HG03469 (cell line): ENCODE measurements around the gene P4HA1.
"Not testable (repeated sequence)": the region's sequence is repeated elsewhere in the genome, so short reads cannot be mapped to it uniquely, and the experiment has no call there.

Source experiments
- ATAC-seq: cut with Tn5 transposase; IDR thresholded peaks from one replicate; pipeline ENCODE4 v1.9.1; 2021; ENCODE audit warnings: mild to moderate bottlenecking, moderate library complexity, moderate number of reproducible peaks; ENCODE audit not compliant: unreplicated experiment

P4HA1 gene

DNA sequence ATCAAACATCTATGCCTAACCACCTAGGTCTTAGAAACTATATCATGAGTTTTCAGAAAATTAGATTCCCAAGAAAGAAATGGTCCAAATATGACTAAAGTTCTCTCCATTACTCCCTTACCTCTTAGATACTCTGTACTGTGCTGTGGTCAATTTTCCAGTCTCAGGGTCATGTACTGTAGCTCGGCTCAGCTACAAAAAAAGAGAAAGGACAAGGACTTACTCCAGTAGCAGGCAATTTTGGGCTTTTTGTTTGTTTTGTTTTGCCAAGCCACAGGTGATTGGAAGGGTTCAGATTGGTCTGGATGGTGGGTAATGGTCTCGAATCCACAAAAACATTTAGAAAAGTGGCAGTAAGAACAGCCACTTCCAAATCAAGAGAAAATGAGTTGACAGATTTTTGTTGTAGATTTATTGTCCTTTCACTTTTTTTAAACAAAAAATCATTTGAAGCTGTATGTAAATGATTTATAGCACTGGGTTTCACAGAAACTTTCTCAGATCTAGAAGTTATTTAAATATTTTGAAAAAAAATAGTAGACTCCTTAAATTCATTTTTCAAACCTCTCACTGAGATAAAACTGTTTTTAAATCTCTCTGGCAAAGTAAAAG is 52.8 kb downstream of the P4HA1 start:
- no peak for ATAC-seq

GRCh38 chr10:73043319-73043718 is 53.3 kb downstream of the P4HA1 start:
- ATAC-seq, result no peak

DNA sequence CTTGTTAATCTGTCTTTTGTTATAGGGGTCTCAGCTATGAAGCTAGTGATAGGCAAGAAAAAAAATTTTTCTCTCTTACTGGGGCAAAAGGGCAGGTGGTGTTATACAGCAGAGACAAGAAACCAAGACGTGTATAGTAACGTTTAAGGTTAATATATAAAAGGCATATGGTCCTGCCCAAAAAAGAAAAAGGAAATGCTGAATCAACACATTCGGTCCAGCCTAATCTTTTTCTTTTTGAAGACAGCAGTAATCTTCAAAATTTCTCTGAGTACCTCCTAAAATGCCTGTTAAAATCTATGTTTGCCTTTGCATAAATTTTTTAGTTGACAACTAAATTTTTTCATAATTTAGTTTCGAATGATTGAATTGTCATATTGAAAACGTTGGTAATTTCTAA is 54.5 kb downstream of the P4HA1 start:
- ATAC-seq, result no peak

DNA sequence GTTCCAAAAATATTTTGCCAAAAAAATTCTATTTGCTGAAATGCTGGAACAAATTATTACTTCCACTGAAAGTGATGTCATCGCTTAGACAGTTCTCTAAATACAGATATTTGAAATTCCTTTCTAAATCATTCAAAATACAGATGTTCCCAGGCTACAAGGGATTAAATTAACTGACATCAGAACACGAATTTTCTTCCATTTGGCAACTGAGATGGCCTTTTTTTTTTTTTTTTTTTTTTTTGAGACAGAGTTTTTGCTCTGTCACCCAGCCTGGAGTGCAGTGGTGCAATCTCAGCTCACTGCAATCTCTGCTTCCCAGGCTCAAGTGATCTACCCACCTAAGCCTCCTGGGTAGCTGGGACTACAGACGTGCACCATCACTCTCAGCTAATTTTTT is 57.0 kb downstream of the P4HA1 start:
- ATAC-seq, result no peak

DNA sequence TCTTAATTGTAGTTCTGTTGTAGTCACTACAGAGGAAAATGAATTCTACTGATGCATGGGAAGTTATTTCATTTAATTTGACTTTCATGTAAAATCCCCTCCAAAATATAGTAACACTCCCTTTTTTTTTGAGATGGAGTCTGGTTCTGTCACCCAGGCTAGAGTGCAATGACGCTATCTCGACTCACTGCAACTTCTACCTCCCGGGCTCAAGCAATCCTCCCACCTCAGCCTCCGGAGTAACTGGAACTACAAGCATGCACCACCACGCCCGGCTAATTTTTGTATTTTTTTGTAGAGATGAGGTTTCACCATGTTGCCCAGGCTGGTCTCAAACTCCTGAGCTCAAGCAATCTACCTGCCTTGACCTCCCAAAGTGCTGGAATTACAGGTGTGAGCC is 60.4 kb downstream of the P4HA1 start:
- not testable (repeated sequence) for ATAC-seq

GRCh38 chr10:73032536-73032935 is 64.1 kb downstream of the P4HA1 start:
- ATAC-seq, result no peak

DNA sequence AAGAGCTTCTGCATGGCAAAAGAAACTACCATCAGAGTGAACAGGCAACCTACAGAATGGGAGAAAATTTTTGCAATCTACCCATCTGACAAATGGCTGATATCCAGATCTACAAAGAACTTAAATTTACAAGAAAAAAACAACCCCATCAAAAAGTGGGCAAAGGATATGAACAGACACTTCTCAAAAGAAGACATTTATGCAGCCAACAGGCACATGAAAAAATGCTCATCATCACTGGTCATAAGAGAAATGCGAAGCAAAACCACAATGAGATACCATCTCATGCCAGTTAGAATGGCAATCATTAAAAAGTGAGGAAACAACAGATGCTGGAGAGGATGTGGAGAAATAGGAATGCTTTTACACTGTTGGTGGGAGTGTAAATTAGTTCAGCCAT is 70.0 kb downstream of the P4HA1 start:
- ATAC-seq, result not testable (repeated sequence)

GRCh38 chr10:73023455-73024070 is 73.1 kb downstream of the P4HA1 start:
- not testable (repeated sequence) for ATAC-seq

DNA sequence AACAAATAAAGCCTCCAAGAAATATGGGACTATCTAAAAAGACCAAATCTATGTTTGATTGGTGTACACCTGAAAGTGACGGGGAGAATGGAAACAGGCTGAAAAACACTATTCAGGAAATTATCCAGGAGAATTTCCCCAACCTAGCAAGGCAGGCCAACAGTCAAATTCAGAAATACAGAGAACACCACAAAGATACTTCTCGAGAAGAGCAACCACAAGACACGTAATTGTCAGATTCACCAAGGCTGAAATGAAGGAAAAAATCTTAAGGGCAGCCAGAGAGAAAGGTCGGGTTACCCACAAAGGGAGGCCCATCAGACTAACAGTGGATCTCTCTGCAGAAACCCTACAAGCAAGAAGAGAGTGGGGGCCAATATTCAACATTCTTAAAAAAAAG is 73.7 kb downstream of the P4HA1 start:
- not testable (repeated sequence) for ATAC-seq

DNA sequence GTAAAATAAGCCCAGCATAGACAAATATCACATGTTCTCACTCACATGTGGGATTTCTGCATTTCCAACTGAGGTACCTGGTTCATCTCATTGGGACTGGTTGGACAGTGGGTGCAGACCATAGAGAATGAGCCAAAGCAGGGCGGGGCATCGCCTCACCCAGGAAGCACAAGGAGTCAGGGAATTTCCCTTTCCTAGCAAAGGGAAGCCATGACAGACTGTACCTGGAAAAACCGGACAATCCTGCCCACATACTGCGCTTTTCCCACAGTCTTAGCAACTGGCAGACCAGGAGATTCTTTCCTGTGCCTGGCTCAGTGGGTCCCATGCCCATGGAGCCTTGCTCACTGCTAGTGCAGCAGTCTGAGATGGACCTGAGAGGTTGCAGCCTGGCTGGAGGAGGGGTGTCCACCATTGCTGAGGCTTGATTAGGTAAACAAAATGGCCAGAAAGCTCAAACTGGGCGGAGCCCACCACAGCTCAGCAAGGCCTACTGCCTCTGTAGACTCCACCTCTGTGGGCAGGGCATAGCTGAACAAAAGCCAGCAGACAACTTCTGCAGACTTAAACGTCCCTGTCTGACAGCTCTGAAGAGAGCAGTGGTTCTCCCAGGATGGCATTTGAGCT is 75.0 kb downstream of the P4HA1 start:
- not testable (repeated sequence) for ATAC-seq

GRCh38 chr10:73021050-73021449 is 75.6 kb downstream of the P4HA1 start:
- ATAC-seq, result no peak

DNA sequence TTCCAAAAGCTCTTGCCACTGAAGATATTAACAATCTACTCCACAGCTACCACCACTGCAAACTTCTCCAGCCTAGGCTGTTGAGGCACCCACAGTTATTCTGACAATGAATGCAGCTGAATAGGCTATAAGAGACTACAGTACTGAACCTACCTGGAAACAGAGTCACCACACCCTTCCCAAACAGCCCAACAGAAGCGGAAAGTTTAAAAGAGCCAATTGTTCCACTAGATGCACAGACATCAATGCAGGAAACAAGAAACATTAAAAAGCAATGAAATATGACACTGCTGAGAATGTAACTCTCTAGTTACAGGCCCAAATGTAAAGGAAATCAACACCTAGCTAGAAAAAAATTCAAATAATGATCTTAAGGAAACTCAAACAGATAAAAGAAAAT is 77.6 kb downstream of the P4HA1 start:
- ATAC-seq, result no peak

DNA sequence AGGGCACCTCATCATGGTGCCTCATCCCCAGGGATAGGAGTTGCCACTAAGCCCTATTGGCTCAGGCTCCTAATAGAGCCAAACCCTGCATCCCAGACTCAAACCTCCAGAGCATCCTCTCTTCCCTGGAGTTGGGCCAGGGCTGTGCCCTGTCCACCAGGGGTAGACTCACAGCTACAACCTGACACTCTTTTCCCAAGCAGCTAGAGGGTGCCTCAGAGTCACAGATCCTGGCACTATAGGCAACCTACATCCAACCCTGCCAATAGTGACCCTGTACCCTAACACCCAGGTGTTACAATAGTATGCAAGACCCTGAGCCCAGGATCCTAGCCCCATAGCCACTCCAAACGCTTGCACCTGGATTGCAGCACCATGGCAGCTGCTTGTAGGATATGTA is 78.0 kb downstream of the P4HA1 start:
- no peak for ATAC-seq

DNA sequence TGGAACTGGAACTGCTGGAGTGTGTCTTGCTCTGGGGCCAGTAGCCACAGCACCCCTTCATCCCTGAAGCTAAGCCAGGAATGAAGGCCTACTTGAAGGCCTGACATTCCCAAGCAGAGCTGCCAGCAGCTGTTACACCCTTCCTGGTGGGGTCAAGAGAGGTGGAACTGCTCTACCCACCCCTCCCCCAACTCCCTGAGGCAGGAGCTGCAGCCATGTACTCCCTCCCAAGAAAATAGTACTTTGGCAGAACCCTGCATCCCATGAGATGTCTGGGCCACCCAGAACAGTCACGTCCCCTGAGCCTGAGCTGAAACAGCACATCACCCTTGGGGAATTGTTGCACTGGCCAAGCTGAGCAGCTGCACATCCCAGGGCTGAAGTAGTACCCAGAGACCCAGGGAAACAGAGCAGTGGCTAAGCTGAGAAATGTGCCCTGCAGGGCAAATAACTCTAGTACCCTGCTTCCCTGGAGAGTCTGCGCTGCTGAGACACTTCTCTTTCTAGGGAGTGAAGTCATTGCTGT is 78.6 kb downstream of the P4HA1 start:
- no peak for ATAC-seq

- no peak for ATAC-seq
Measured at GRCh38 chr10:73015779-73016178, 80.9 kb downstream of the P4HA1 start.

DNA sequence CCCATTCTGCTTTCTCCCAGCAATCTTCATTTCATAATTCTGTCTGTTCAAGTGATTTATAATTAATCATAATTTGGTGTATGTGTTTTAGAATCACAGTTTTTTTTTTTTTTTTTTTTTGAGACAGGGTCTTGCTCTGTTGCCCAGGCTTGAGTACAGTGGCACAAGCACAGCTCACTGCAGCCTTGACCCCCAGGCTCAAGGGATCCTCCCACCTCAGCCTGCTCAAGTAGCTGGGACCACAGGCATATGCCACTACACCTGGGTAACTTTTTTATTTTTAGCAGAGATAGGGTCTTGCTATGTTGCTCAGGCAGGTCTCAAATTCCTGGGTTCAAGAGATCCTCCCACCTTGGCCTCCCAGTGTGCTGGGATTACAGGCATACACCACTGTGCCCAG is 92.8 kb downstream of the P4HA1 start:
- no peak for ATAC-seq

- no peak for ATAC-seq
Measured at GRCh38 chr10:73000973-73001372, 95.7 kb downstream of the P4HA1 start.

DNA sequence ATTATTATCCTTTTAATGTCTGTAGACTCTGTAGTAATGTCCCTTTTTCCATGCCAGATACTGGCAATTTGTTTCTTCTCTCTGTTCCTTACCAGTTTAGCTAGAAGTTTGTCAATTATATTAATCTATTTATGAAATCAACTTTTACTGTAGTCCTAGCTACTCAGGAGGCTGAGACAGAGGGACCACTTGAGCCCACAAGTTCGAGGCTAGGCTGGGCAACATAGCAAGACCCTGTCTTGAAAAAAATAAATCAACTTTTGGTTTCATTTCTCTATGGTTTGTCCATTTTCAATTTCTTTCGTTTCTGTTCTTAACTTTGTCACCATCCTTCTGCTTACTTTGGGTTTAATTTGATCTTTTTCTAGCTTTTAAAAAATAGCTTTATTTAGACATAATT is 99.6 kb downstream of the P4HA1 start:
- no peak for ATAC-seq

DNA sequence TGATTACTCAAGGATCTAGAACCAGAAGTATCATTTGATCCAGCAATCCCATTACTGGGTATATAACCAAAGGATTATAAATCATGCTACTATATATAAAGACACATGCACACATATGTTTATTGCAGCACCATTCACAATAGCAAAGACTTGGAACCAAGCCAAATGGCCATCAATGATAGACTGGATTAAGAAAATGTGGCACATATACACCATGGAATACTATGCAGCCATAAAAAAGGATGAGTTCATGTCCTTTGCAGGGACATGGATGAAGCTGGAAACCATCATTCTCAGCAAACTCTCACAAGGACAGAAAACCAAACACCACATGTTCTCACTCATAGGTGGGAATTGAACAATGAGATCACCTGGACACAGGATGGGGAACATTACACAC is 101.2 kb downstream of the P4HA1 start:
- ATAC-seq, result not testable (repeated sequence)

- ATAC-seq, result not testable (repeated sequence)
Measured at GRCh38 chr10:72989771-72990170, 106.9 kb downstream of the P4HA1 start.

DNA sequence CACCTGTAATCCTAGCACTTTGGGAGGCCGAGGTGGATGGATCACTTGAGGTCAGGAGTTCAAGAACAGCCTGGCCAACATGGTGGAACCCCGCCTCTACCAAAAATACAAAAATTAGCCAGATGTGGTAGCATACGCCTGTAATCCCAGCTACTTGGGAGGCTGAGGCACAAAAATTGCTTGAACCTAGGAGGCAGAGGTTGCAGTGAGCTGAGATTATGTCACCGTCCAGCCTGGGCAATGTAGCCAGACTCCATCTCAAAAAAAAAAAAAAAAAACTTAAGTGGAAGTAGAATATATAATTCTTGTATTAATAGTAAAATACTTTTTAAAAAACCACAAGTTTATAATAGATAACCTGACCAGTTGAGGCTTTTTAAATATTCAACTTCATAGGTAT is 112.0 kb downstream of the P4HA1 start:
- ATAC-seq, result not testable (repeated sequence)

- ATAC-seq, result no peak
Measured at GRCh38 chr10:72981882-72982529, 114.7 kb downstream of the P4HA1 start.
